Astrocyte of the spinal cord (primary cell): ENCODE measurements around the gene PRSS33.

Source experiments
- DNase-seq: peaks from one replicate; pipeline ENCODE4 v3.0.0; 2011; ENCODE audit warnings: low read depth, low spot score
- H3K4me3 ChIP-seq: 2 replicates; pipeline ENCODE4 v1.5.1; 2011; ENCODE audit warnings: low read depth, mild to moderate bottlenecking, low read length, moderate library complexity
- in situ Hi-C: cut with HindIII; loops from 2 replicates; pipeline ENCODE4 v1.10.0; 2017; ENCODE audit warnings: low sequenced_read_pairs
- TF ChIP-seq, protein P1 (sequence below): IDR thresholded peaks from 2 replicates; pipeline ENCODE4 v1.5.1; 2012; ENCODE audit warnings: low read depth, mild to moderate bottlenecking, low read length, inconsistent platforms

Gene PRSS33

DNA sequence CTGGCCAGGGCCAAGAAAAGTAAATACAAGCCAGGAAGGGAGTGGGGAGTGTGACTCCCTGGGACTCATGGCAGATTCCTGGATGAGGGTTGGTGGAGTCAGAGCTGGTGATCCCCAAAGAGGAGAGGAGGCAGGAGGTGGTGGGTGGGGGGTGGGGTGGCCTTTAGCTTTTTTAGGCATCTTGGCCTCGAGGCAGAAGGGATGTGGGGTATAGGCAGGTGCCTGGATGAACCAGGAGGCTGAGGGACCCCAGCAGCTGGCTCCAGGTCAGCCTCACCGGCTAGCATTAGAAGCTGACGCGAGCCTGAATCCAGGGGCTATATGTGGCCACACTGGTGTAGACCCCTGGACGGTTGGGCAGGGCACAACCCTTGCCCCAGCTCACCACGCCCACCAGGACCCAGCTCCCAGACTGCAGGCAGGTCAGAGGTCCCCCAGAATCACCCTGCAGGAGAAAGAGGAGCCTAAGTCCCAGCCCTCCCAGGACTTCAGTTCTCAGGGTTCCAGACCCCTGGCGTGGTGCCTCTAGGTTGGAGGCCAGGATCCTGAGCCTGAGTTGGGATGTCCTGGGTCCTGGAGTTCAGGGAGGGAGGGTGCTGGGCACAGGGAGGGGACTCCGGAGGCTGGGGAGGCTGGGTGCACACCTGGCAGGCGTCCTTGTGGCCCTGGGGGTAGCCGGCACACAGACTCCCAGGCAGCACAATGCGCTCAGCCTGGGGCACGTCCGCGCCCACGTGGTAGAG lies 2.8 kb downstream of the PRSS33 start:
- no peak for DNase-seq
- in situ Hi-C loops, result no loop called here
- H3K4me3 ChIP-seq, result no peak overlapping the region
- TF ChIP-seq, protein P1, sequence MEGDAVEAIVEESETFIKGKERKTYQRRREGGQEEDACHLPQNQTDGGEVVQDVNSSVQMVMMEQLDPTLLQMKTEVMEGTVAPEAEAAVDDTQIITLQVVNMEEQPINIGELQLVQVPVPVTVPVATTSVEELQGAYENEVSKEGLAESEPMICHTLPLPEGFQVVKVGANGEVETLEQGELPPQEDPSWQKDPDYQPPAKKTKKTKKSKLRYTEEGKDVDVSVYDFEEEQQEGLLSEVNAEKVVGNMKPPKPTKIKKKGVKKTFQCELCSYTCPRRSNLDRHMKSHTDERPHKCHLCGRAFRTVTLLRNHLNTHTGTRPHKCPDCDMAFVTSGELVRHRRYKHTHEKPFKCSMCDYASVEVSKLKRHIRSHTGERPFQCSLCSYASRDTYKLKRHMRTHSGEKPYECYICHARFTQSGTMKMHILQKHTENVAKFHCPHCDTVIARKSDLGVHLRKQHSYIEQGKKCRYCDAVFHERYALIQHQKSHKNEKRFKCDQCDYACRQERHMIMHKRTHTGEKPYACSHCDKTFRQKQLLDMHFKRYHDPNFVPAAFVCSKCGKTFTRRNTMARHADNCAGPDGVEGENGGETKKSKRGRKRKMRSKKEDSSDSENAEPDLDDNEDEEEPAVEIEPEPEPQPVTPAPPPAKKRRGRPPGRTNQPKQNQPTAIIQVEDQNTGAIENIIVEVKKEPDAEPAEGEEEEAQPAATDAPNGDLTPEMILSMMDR, result no peak

DNA sequence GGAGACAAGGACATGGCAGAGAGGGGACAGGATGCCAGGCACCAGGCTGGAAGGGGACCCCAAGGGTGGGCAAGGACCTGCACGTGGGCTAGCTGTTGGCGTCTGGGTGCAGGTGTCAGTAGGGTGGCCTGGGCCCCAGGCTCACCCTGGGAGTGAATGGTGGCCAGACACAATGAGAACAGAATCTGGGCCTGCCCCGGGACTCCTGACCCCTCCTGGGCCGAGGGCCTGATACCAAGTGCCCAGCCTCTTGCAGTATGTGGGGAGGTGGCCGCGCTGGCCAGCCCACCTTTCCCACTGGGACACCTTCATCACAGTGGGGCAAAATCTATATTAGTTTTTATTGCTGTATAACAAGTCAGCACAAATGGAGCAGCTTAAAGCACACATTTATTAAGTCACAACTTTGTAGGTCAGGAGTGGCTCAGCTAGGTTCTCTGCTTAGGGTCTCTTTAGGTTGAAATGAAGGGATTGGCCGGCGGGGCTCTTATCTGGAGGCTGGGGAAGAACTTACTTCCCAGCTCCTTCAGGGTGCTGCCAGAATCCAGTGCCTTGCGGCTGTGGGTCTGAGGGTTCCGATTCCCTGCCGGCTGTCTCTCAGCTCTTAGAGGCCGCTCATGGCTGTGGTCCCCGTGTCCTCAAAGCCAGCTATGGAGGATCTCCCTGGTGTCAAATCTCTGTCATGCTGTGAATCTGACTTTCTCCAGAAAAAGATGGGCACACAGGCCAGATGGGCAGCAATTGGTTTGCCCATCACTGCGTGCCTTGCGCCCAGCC lies 3.6 kb downstream of the PRSS33 start:
- no peak overlapping the region for H3K4me3 ChIP-seq
- DNase-seq, result no peak
- TF ChIP-seq, protein P1, result no peak
- in situ Hi-C loops, result no loop called here

DNA sequence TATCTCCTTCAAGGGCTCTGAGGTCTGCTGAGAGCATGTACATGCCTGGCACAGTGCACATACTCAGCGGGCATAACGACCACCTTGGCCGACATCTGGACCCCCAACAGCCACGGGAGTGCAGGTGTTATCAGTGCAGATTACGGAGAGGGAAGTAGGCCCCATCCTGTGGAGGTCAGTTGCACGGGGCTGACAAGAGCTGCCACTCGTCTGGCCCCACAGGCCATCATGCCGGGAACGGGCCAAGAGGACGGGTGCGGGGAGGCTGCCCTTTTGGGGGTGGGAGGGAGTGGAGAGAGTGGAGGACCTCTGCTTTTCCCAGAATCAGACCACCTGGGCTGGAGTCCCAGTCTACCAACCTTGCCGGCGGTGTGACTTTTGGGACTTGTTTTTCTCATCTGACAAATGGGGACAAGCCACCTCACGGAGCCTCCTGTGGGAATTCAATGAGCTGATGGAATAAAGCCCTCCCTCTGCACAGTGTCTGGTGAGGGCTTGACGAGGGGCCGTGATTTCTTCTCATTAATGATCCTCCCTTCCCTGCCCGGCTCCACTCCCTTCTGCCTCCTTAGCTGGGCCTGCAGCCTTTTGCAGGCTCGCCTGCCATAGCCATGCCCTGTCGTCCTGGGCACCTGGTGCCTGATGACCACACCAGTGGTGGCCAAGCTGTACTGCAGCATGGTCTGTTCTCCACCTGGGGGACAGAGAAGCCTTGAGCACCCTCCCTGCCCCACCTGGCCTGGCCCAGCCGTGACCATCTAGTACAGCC lies 4.6 kb downstream of the PRSS33 start:
- in situ Hi-C loops, result no loop called here
- no peak for DNase-seq
- no peak overlapping the region for H3K4me3 ChIP-seq
- TF ChIP-seq, protein P1, result no peak

DNA sequence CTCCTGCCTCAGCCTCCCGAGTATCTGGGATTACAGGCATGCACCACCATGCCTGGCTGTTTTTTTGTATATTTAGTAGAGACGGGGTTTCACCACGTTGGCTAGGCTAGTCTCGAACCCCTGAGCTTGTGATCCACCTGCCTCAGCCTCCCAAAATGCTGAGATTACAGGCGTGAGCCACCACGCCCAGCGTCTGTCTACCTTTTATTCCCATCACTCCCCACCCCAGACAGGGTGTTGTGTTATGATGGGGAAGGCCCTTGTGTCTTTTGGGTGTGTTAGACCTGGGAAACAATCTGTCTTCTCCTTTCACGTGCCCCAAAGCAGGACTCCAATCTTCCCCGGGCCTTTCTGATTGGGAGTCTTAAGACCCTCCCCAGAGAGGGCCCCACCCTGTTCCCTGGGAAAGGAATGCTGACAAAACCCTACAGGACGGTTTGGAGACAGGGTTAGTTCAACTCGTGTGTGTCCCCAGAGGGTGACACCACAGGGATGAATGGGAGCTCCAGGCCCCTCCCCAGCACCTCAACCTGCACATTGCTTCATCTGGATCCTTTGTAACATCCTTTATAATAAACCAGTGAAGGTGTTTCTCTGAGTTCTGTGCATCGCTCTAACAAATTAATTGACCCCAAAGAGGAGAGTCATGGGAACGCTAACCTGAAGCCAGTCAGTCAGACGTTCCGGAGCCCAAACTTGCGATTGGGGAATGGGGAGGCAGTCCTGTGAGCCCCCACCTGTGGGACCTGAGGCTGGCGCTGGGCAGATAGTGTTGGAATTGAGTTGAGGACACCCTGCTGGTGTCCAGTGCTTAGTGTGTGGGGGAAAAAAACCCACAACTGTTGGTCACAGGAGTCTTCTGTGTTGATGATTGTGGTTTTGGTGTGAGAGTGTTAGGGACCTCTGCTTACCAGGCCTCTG lies 7.1 kb downstream of the PRSS33 start:
- no peak for DNase-seq
- no peak overlapping the region for H3K4me3 ChIP-seq
- TF ChIP-seq, protein P1, result no peak
- in situ Hi-C loops, result no loop called here

DNA sequence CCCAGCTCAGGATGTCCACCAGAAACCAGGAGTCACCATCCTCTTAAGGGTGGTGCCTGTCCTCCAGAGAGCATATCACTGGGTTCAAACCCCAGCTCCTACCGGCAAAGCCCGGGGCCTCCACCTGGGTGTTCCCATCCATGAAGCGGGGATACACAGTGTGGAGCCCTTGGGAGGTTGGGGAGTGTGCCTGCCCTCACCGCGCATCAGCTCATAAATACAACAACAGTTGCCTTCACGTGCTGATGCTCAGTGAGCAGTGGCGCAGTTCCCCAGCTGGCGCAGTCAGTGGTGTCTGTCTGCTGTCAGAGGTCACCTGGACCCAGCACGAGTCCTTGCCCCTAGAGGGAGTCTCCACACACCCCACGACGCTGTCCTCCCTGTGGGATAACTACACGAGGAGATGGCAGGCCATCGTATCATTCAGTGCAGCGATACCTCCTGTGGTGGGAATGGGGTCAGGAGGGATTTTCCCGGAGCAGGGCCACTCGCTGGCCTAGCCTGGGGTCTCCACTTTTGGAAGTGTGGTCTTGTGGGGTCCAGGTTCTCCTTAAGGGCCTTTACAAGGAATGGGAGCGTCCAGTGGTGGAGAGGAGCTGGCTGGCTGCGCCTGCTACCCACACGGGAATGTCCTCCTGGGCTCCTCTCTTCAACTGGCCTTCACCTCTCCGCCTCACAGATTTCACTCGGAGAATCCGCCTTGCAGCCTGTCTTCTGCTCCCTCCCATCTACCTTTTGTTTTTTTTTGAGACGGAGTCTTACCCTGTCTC lies 8.0 kb downstream of the PRSS33 start:
- TF ChIP-seq, protein P1, result no peak
- in situ Hi-C loops, result no loop called here
- H3K4me3 ChIP-seq, result no peak overlapping the region
- DNase-seq, result no peak
